HepG2 (cell line): ENCODE results near the gene IQCB1. TPM values are rescaled to one million over a fixed set of nuclear protein-coding genes. Genes with fewer than 3 reads are reported as not detected.
A peak's percentile ranks its signal among the peaks of the same experiment; 100 is the strongest.

ENCODE experiments used
- ATAC-seq: fragments of 200-7000 bp; cut with Tn5 transposase; 3 replicates; pipeline ENCODE4 v1.9.1; 2020; ENCODE audit warnings: mild to moderate bottlenecking, moderate library complexity
- BruUV-seq: library from RNA; stranded (reverse); fragments of 400-500 nt; replicated peaks from 2 replicates; lab custom pipeline; 2021; lab: Mats Ljungman, UMichigan
- CTCF ChIA-PET: fragments of 300-600 bp; formaldehyde crosslinking; extraction: SDS; loops from one replicate; lab custom pipeline; 2021; ENCODE audit warnings: low total read pairs, inconsistent platforms, low intra/inter-chr PET ratio; lab: Yijun Ruan, JAX
- POLR2A ChIA-PET: fragments of 350-600 bp; sonication (Branson Sonifier 250); formaldehyde crosslinking; loops from one replicate; lab custom pipeline; 2020; ENCODE audit warnings: antibody characterized with exemption, inconsistent platforms; lab: Yijun Ruan, JAX
- DNase-seq: peaks from one replicate; pipeline ENCODE4 v3.0.0-alpha.2; 2015; ENCODE audit warnings: low spot score
- FAIRE-seq: peaks from 3 replicates; lab custom pipeline; 2011; peaks lifted over from hg19 to GRCh38; lab: Jason Lieb, UNC
- H2AFZ ChIP-seq: one replicate; pipeline ENCODE4 v1.6.1; 2011; ENCODE audit warnings: low read length, inconsistent platforms
- H3K27ac ChIP-seq: fragments of 300-600 bp; 3 replicates; pipeline ENCODE4 v1.8.0; 2011; ENCODE audit warnings: mixed run types, mild to moderate bottlenecking, mixed read lengths, low read length, inconsistent platforms; ENCODE audit not compliant: insufficient read depth; ENCODE audit errors: extremely low read length
- H3K27me3 ChIP-seq, 2 experiments: fragments of 200-600 bp in 1 of 2; 2 replicates in 1 of 2; 3 replicates in 1 of 2; pipeline versions ENCODE4 v1.6.0 to v1.8.0; 2011; ENCODE audit warnings: low read length in 2 of 2, mild to moderate bottlenecking in 2 of 2, moderate library complexity in 2 of 2, inconsistent platforms in 1 of 2; ENCODE audit not compliant: insufficient read depth in 2 of 2, control insufficient read depth in 1 of 2
- H3K36me3 ChIP-seq, 2 experiments: fragments of 200-600 bp in 1 of 2; replicated peaks in 1 of 2; 2 replicates in 1 of 2; 3 replicates in 1 of 2; pipeline versions ENCODE4 v1.5.1 to v1.8.0; 2011; ENCODE audit warnings: low read length in 2 of 2, inconsistent platforms in 1 of 2; ENCODE audit not compliant: insufficient read depth in 2 of 2, control insufficient read depth in 1 of 2
- H3K4me1 ChIP-seq: 2 replicates; pipeline ENCODE4 v1.5.1; 2012; ENCODE audit warnings: low read length, inconsistent platforms; ENCODE audit not compliant: insufficient read depth
- H3K4me2 ChIP-seq: 2 replicates; pipeline ENCODE4 v1.6.0; 2011; ENCODE audit warnings: low read depth, low read length, inconsistent platforms
- H3K4me3 ChIP-seq, 3 experiments: fragments of 200-600 bp in 1 of 3; sonication (generic), shearing (Covaris generic) in 1 of 3; replicated peaks in 1 of 3; 2 replicates each; pipeline ENCODE4 v1.5.1; 2011 to 2016; ENCODE audit warnings: low read length in 3 of 3, inconsistent platforms in 2 of 3, low read depth in 2 of 3, mild to moderate bottlenecking in 2 of 3, control low read depth in 1 of 3, mixed read lengths in 1 of 3; ENCODE audit not compliant: insufficient read depth in 1 of 3
- H3K79me2 ChIP-seq: one replicate; pipeline ENCODE4 v1.6.1; 2011; ENCODE audit warnings: low read length, inconsistent platforms; ENCODE audit not compliant: insufficient read depth
- H3K9ac ChIP-seq: 2 replicates; pipeline ENCODE4 v1.6.0; 2011; ENCODE audit warnings: mild to moderate bottlenecking, low read depth, low read length, inconsistent platforms; ENCODE audit not compliant: insufficient read depth
- H3K9me3 ChIP-seq: 2 replicates; pipeline ENCODE4 v1.5.1; 2012; ENCODE audit warnings: mild to moderate bottlenecking, low read length
- H4K20me1 ChIP-seq: 2 replicates; pipeline ENCODE4 v1.6.0; 2011; ENCODE audit warnings: inconsistent platforms, mild to moderate bottlenecking, low read length, moderate library complexity; ENCODE audit not compliant: insufficient read depth
- ARNT2 ChIP-seq: sonication (generic); formaldehyde crosslinking; IDR thresholded peaks from 2 replicates; pipeline ENCODE4 v1.8.0; 2022; ENCODE audit warnings: mild to moderate bottlenecking, low read depth, missing genetic modification reagents, moderate library complexity
- ATRX ChIP-seq: sonication (generic); formaldehyde crosslinking; IDR thresholded peaks from 2 replicates; pipeline ENCODE4 v1.4.0; 2020; ENCODE audit warnings: missing genetic modification reagents, borderline replicate concordance
- ERF ChIP-seq: IDR thresholded peaks from 2 replicates; pipeline ENCODE4 v1.6.1; 2018; ENCODE audit warnings: missing biosample characterization, missing genetic modification reagents
- KAT2B ChIP-seq: fragments of 150-350 bp; IDR thresholded peaks from 2 replicates; pipeline ENCODE4 v1.6.1; 2014; ENCODE audit warnings: low read depth, low read length, borderline replicate concordance
- KDM5A ChIP-seq: fragments of 200-600 bp; sonication (generic); IDR thresholded peaks from 2 replicates; pipeline ENCODE4 v1.7.0; 2018; ENCODE audit warnings: antibody characterized with exemption, mild to moderate bottlenecking, low read length, borderline replicate concordance
- MEF2D ChIP-seq: sonication (generic); formaldehyde crosslinking; IDR thresholded peaks from 2 replicates; pipeline ENCODE4 v1.5.1; 2020; ENCODE audit warnings: mild to moderate bottlenecking, missing genetic modification reagents
- NR2C2 ChIP-seq: sonication (generic); formaldehyde crosslinking; IDR thresholded peaks from 2 replicates; pipeline ENCODE4 v1.4.0; 2020; ENCODE audit warnings: missing genetic modification reagents, mild to moderate bottlenecking, moderate library complexity, borderline replicate concordance
- REST ChIP-seq, 2 experiments: IDR thresholded peaks; 2 replicates each; pipeline ENCODE4 v1.6.1; 2011 to 2012; ENCODE audit warnings: low read length in 2 of 2, borderline replicate concordance in 1 of 2, low read depth in 1 of 2, mild to moderate bottlenecking in 1 of 2, moderate library complexity in 1 of 2
- SOX5 ChIP-seq: IDR thresholded peaks from 2 replicates; pipeline ENCODE4 v1.6.1; 2016; ENCODE audit warnings: borderline replicate concordance
- TAF1 ChIP-seq: sonication (generic); formaldehyde crosslinking; IDR thresholded peaks from 2 replicates; pipeline ENCODE4 v1.4.0; 2020; ENCODE audit warnings: missing genetic modification reagents
- XRCC5 ChIP-seq: fragments of 200-400 bp; formaldehyde crosslinking; optimal IDR thresholded peaks from 2 replicates; pipeline ENCODE3; 2017; ENCODE audit warnings: mild to moderate bottlenecking, low read length
- ZFP62 ChIP-seq: sonication (generic); formaldehyde crosslinking; IDR thresholded peaks from 2 replicates; pipeline ENCODE4 v1.4.0; 2020; ENCODE audit warnings: missing genetic modification reagents
- ZNF263 ChIP-seq: sonication (generic); formaldehyde crosslinking; IDR thresholded peaks from 2 replicates; pipeline ENCODE4 v1.4.0; 2020; ENCODE audit warnings: missing genetic modification reagents
- ZNF605 ChIP-seq: sonication (generic); formaldehyde crosslinking; IDR thresholded peaks from 2 replicates; pipeline ENCODE4 v1.8.0; 2022; ENCODE audit warnings: mild to moderate bottlenecking, missing genetic modification reagents
- ZNF776 ChIP-seq: sonication (generic); formaldehyde crosslinking; IDR thresholded peaks from 2 replicates; pipeline ENCODE4 v1.4.0; 2020; ENCODE audit warnings: mild to moderate bottlenecking, missing genetic modification reagents
- WGBS: methylation state at CpG from one replicate; pipeline ENCODE4 v1.1.6; 2017; ENCODE audit warnings: low lambda C conversion rate; 5-methylcytosine and 5-hydroxymethylcytosine counted together
- in situ Hi-C: cut with HindIII; loops from 2 replicates; pipeline ENCODE4 v1.10.0; 2017; ENCODE audit warnings: low pct_unique_long_range_greater_than_20kb; ENCODE audit not compliant: extremely low pct_ligation_motif_present
- intact Hi-C: fragments of 100-400 bp; cut with micrococcal nuclease; formaldehyde crosslinking; loops from one replicate; pipeline ENCODE4 v1.10.0; 2022; ENCODE audit not compliant: unreplicated experiment
- polyA plus RNA-seq, 8 experiments: library from polyadenylated mRNA; depleted of rRNA in 3 of 8; stranded (reverse) in 7 of 8; unstranded in 1 of 8; fragments of >200 nt; fragmentation: Illumina TruSeq in 4 of 8; extraction: Trizol in 4 of 8; gene quantifications; 2 replicates each; pipeline versions ENCODE4 v1.2.1 to v1.2.3, GENCODE V29; 2011 to 2016; ENCODE audit warnings: low read depth in 4 of 8, missing spikeins in 1 of 8, mixed read lengths in 1 of 8; ENCODE audit not compliant: insufficient read depth in 1 of 8
- total RNA-seq, 5 experiments: library from RNA; depleted of rRNA; stranded (reverse); fragments of >200 nt; fragmentation: Illumina TruSeq; extraction: Trizol; gene quantifications; 2 replicates each; pipeline ENCODE4 v1.2.3, GENCODE V29; 2016; ENCODE audit warnings: low read depth in 1 of 5

The IQCB1 gene
- total and polyA plus RNA-seq, 2 of the 13 experiments (the other 11 are each of a cell fraction or from before 2014, with no cell fraction given): 18.0 to 41.4 TPM

GRCh38 chr3:121752261-121752660 lies 82.6 kb downstream of the IQCB1 start (continued):
- TF ChIP-seq KAT2B (no peak), ZNF263 (no peak)
- TF ChIP-seq, all 625 proteins: peak for 0

- Histone ChIP-seq H3K9me3 (no peaks in the 10 kb centered on the region), H3K36me3 (no peaks in the 10 kb centered on the region), H3K79me2 (peaks cover 40% of the 10 kb centered on the region), H3K4me3 (peak overlapping the region; percentile 65 to 97 (median 76)), H3K9ac (peak overlapping the region; percentile 76), H4K20me1 (peaks cover 25% of the 10 kb centered on the region), H3K4me1 (peaks cover 15% of the 10 kb centered on the region), H3K4me2 (peak overlapping the region; percentile 78), H3K27me3 (no peaks in the 10 kb centered on the region; a peak in 1 of 5 replicates), H2AFZ (peak overlapping the region; percentile 39), H3K27ac (peak overlapping the region; percentile 69)
- FAIRE-seq: no peak
- intact Hi-C loops (no loop called here), in situ Hi-C loops (no loop called here)
- WGBS: under 1% methylated on average over 9 of the region's 9 CpGs
- DNase-seq: no peak
- ATAC-seq: no peak
- ChIA-PET CTCF (no interaction called here), POLR2A (no interaction called here)
- BruUV-seq: TSS peak; percentile 95
- TF ChIP-seq ZNF605 (CRISPR knock-in tag): no peak
- TF ChIP-seq ERF: 0 out of 2 replicates have a peak, but pooled peaks have one; percentile 7
- TF ChIP-seq ARNT2: 0 out of 2 replicates have a peak, but pooled peaks have one; percentile 2
- TF ChIP-seq ATRX: no peak
- peak in 1 of 2 experiments; percentile 26; a peak in 1 of 4 replicates for TF ChIP-seq REST (IDR thresholded peaks at IDR 0.05; ENCODE audit: borderline replicate concordance in 1 of 2, low read depth in 1 of 2, low read length in 2 of 2)
- 0 out of 2 replicates have a peak, but pooled peaks have one; percentile 7 for TF ChIP-seq MEF2D (CRISPR knock-in tag)
- TF ChIP-seq NR2C2 (CRISPR knock-in tag): peak; percentile 17
- TF ChIP-seq ZNF776 (CRISPR knock-in tag): no peak
- TF ChIP-seq ZFP62 (CRISPR knock-in tag): no peak
- TF ChIP-seq TAF1: peak; percentile 49
- peak; percentile 70; the same call in 1 of the 2 replicates for TF ChIP-seq KDM5A
- TF ChIP-seq SOX5 (CRISPR knock-in tag): 0 out of 2 replicates have a peak, but pooled peaks have one; percentile 4
- TF ChIP-seq XRCC5: peak; percentile 9
Measured at GRCh38 chr3:121750087-121750415, 84.8 kb downstream of the IQCB1 start.
